H9 (cell line): ENCODE measurements around the gene LAMB4. TPM values are rescaled to one million over a fixed set of nuclear protein-coding genes. Genes with fewer than 3 reads are reported as not detected.

Source experiments
- DNase-seq: peaks from one replicate; pipeline ENCODE4 v3.0.0-alpha.2; 2017
- H2AFZ ChIP-seq: one replicate; pipeline ENCODE4 v1.6.1; 2013; ENCODE audit warnings: mild to moderate bottlenecking, low read length, control low read depth, moderate library complexity
- H2AK5ac ChIP-seq: 2 replicates; pipeline ENCODE4 v1.6.1; 2013; ENCODE audit warnings: low read length, control low read depth, mixed read lengths; ENCODE audit not compliant: insufficient read length
- H2BK120ac ChIP-seq: one replicate; pipeline ENCODE4 v1.6.1; 2013; ENCODE audit warnings: low read depth, mild to moderate bottlenecking, low read length, control low read depth, inconsistent platforms; ENCODE audit not compliant: poor library complexity, severe bottlenecking
- H2BK12ac ChIP-seq: 2 replicates; pipeline ENCODE4 v1.6.1; 2013; ENCODE audit warnings: low read length, control low read depth, mixed read lengths, low read depth; ENCODE audit not compliant: insufficient read length
- H2BK15ac ChIP-seq: 2 replicates; pipeline ENCODE4 v1.6.1; 2013; ENCODE audit warnings: low read depth, low read length, control low read depth
- H2BK20ac ChIP-seq: one replicate; pipeline ENCODE4 v1.6.1; 2013; ENCODE audit warnings: low read depth, mild to moderate bottlenecking, low read length, control low read depth, inconsistent platforms; ENCODE audit not compliant: poor library complexity, severe bottlenecking
- H2BK5ac ChIP-seq: 2 replicates; pipeline ENCODE4 v1.6.1; 2013; ENCODE audit warnings: low read length, control low read depth, mixed read lengths; ENCODE audit not compliant: insufficient read length
- H3K14ac ChIP-seq: 2 replicates; pipeline ENCODE4 v1.6.1; 2013; ENCODE audit warnings: low read length, control low read depth; ENCODE audit not compliant: insufficient read depth
- H3K18ac ChIP-seq: 2 replicates; pipeline ENCODE4 v1.6.1; 2013; ENCODE audit warnings: low read depth, mild to moderate bottlenecking, mixed read lengths, low read length, control low read depth; ENCODE audit not compliant: insufficient read length
- H3K23ac ChIP-seq: 2 replicates; pipeline ENCODE4 v1.6.1; 2013; ENCODE audit warnings: low read length, control low read depth, mixed read lengths, low read depth; ENCODE audit not compliant: insufficient read length
- H3K23me2 ChIP-seq: 2 replicates; pipeline ENCODE4 v1.6.1; 2013; ENCODE audit warnings: low read depth, mild to moderate bottlenecking, mixed read lengths, low read length, control low read depth; ENCODE audit not compliant: insufficient read length, poor library complexity, severe bottlenecking
- H3K27ac ChIP-seq: 2 replicates; pipeline ENCODE4 v1.5.1; 2013; ENCODE audit warnings: low read length, control low read depth, mixed read lengths, low read depth; ENCODE audit not compliant: insufficient read length
- H3K27me3 ChIP-seq: 2 replicates; pipeline ENCODE4 v1.6.1; 2013; ENCODE audit warnings: low read length, control low read depth, inconsistent platforms; ENCODE audit not compliant: insufficient read depth
- H3K4ac ChIP-seq: 2 replicates; pipeline ENCODE4 v1.6.1; 2013; ENCODE audit warnings: low read depth, mild to moderate bottlenecking, control low read depth, inconsistent platforms, low read length, moderate library complexity
- H3K4me1 ChIP-seq: 2 replicates; pipeline ENCODE4 v1.6.1; 2013; ENCODE audit warnings: low read length, control low read depth, inconsistent platforms; ENCODE audit not compliant: insufficient read depth
- H3K4me2 ChIP-seq: 2 replicates; pipeline ENCODE4 v1.6.1; 2013; ENCODE audit warnings: low read length, control low read depth, mixed read lengths; ENCODE audit not compliant: insufficient read length, insufficient read depth
- H3K56ac ChIP-seq: 2 replicates; pipeline ENCODE4 v1.6.1; 2013; ENCODE audit warnings: low read depth, mild to moderate bottlenecking, mixed read lengths, low read length, control low read depth; ENCODE audit not compliant: insufficient read length
- H3K79me1 ChIP-seq: 2 replicates; pipeline ENCODE4 v1.6.1; 2013; ENCODE audit warnings: low read depth, mild to moderate bottlenecking, moderate library complexity, low read length, control low read depth, inconsistent platforms; ENCODE audit not compliant: insufficient read depth, poor library complexity, severe bottlenecking
- H3K79me2 ChIP-seq: 2 replicates; pipeline ENCODE4 v1.6.1; 2013; ENCODE audit warnings: low read length, control low read depth, inconsistent platforms; ENCODE audit not compliant: insufficient read depth
- H3K9ac ChIP-seq: 2 replicates; pipeline ENCODE4 v1.6.1; 2013; ENCODE audit warnings: low read length, control low read depth, mixed read lengths; ENCODE audit not compliant: insufficient read length; ENCODE audit errors: extremely low read depth
- H3K9me3 ChIP-seq: one replicate; pipeline ENCODE4 v1.6.1; 2013; ENCODE audit warnings: low read depth, low read length, inconsistent platforms; ENCODE audit not compliant: control insufficient read depth
- H3T11ph ChIP-seq: one replicate; pipeline ENCODE4 v1.6.1; 2013; ENCODE audit warnings: mild to moderate bottlenecking, low read length, control low read depth, inconsistent platforms
- H4K20me1 ChIP-seq: one replicate; pipeline ENCODE4 v1.6.1; 2013; ENCODE audit not compliant: control insufficient read depth, insufficient read length, insufficient read depth
- H4K5ac ChIP-seq: 2 replicates; pipeline ENCODE4 v1.6.1; 2013; ENCODE audit warnings: low read depth, mild to moderate bottlenecking, mixed read lengths, low read length, control low read depth; ENCODE audit not compliant: insufficient read length
- H4K8ac ChIP-seq: replicated peaks from 2 replicates; pipeline ENCODE4 v1.6.1; 2013; ENCODE audit warnings: low read length, control low read depth, mixed read lengths, low read depth; ENCODE audit not compliant: insufficient read length
- H4K91ac ChIP-seq: 2 replicates; pipeline ENCODE4 v1.6.1; 2013; ENCODE audit warnings: low read depth, mild to moderate bottlenecking, moderate library complexity, mixed read lengths, low read length, control low read depth; ENCODE audit not compliant: insufficient read length
- H3K27ac Mint-ChIP-seq, 3 experiments: 2 replicates in 2 of 3; 3 replicates in 1 of 3; pipeline ENCODE4 v1.8.0; 2020 to 2021; ENCODE audit warnings: mixed read lengths in 3 of 3, mild to moderate bottlenecking in 1 of 3, moderate library complexity in 1 of 3
- H3K27me3 Mint-ChIP-seq: 2 replicates; pipeline ENCODE4 v1.8.0; 2021; ENCODE audit warnings: low read depth, mild to moderate bottlenecking, moderate library complexity, mixed read lengths
- H3K36me3 Mint-ChIP-seq, 3 experiments: 2 replicates in 2 of 3; 3 replicates in 1 of 3; pipeline ENCODE4 v1.8.0; 2020 to 2021; ENCODE audit warnings: low read depth in 3 of 3, mixed read lengths in 3 of 3; ENCODE audit not compliant: insufficient read depth in 1 of 3
- H3K4me1 Mint-ChIP-seq, 2 experiments: 2 replicates each; pipeline ENCODE4 v1.8.0; 2020; ENCODE audit warnings: mixed read lengths in 2 of 2
- H3K4me3 Mint-ChIP-seq, 2 experiments: 2 replicates in 1 of 2; 3 replicates in 1 of 2; pipeline ENCODE4 v1.8.0; 2020 to 2021; ENCODE audit warnings: mild to moderate bottlenecking in 2 of 2, mixed read lengths in 2 of 2, moderate library complexity in 1 of 2
- H3K9me3 Mint-ChIP-seq, 2 experiments: 2 replicates in 1 of 2; 3 replicates in 1 of 2; pipeline ENCODE4 v1.8.0; 2020; ENCODE audit warnings: mild to moderate bottlenecking in 2 of 2, mixed read lengths in 2 of 2, moderate library complexity in 1 of 2
- CTCF ChIP-seq: fragments of 200-600 bp; sonication (generic); conservative IDR thresholded peaks from 3 replicates; pipeline ENCODE4 v1.8.0; 2021; ENCODE audit warnings: antibody characterized with exemption, mild to moderate bottlenecking
- WGBS: extraction: QIAGEN DNeasy Blood & Tissue Kit; methylation state at CpG from one replicate; pipeline ENCODE4 v1.1.7; 2013; ENCODE audit warnings: missing lambda C conversion rate, low lambda C conversion rate, mixed read lengths; ENCODE audit not compliant: insufficient read length; ENCODE audit errors: extremely low coverage; 5-methylcytosine and 5-hydroxymethylcytosine counted together
- total RNA-seq: library from RNA; stranded (reverse); gene quantifications from 2 replicates; pipeline ENCODE4 v1.2.1, GENCODE V29; 2021

LAMB4 gene
- total RNA-seq, 1 experiment from 2014 or later, result not detected

GRCh38 chr7:108037741-108038140 is 92.4 kb downstream of the LAMB4 start:
- H3K9ac ChIP-seq, result no peak overlapping the region
- H4K91ac ChIP-seq, result no peak overlapping the region
- H3K56ac ChIP-seq, result no peak overlapping the region
- no peak overlapping the region for H3K4me2 ChIP-seq
- no peak for DNase-seq
- no peaks in the 10 kb centered on the region; the same call in 1 of the 2 replicates for H3K4me1 ChIP-seq
- Mint-ChIP-seq H3K4me1 (peaks cover 12 to 22% of the 10 kb centered on the region in 2 experiments), H3K4me3 (no peak overlapping the region), H3K36me3 (no peaks in the 10 kb centered on the region), H3K9me3 (no peaks in the 10 kb centered on the region), H3K27ac (no peak overlapping the region), H3K27me3 (no peaks in the 10 kb centered on the region)
- no peaks in the 10 kb centered on the region for H3K27me3 ChIP-seq
- H4K8ac ChIP-seq, result no peak overlapping the region
- H4K20me1 ChIP-seq, result no peaks in the 10 kb centered on the region
- no peaks in the 10 kb centered on the region for H3K79me1 ChIP-seq
- H2BK120ac ChIP-seq, result no peak overlapping the region
- WGBS, result no CpG with 5 or more reads among the region's 1 CpG
- no peak overlapping the region for H2BK20ac ChIP-seq
- H2AK5ac ChIP-seq, result no peak overlapping the region
- H3K79me2 ChIP-seq, result no peaks in the 10 kb centered on the region
- H3K9me3 ChIP-seq, result no peaks in the 10 kb centered on the region
- no peak overlapping the region for H3K27ac ChIP-seq
- no peak overlapping the region for H3K4ac ChIP-seq
- H2AFZ ChIP-seq, result no peak overlapping the region
- H4K5ac ChIP-seq, result no peak overlapping the region
- no peak overlapping the region for H3K18ac ChIP-seq
- no peak overlapping the region for H2BK15ac ChIP-seq
- no peak for TF ChIP-seq CTCF
- no peak overlapping the region for H2BK12ac ChIP-seq
- H3K23me2 ChIP-seq, result no peaks in the 10 kb centered on the region
- H3K14ac ChIP-seq, result no peak overlapping the region
- no peak overlapping the region for H3K23ac ChIP-seq
- no peak overlapping the region for H3T11ph ChIP-seq
- no peak overlapping the region for H2BK5ac ChIP-seq
